Cardiac septum (tissue), 1 donor: ENCODE measurements around the gene SDCBP2. TPM values are rescaled to one million over a fixed set of nuclear protein-coding genes. Genes with fewer than 3 reads are reported as not detected.

Source experiments
- DNase-seq: peaks from one replicate; pipeline ENCODE4 v3.0.0-alpha.2; 2020; ENCODE audit warnings: low spot score
- intact Hi-C: fragments of 100-400 bp; cut with DNase I; formaldehyde crosslinking; loops from one replicate; pipeline ENCODE4 v1.14.0; 2022
- total RNA-seq: library from RNA; stranded (reverse); fragmentation: NEBNext Ultra II Directional; extraction: Animal tissue kit (Norgen Biotek cat#: 25700); gene quantifications from one replicate; pipeline ENCODE4 v1.2.1, GENCODE V29; 2021
- donor health status: DM: no; HTN: no; CAD: no.

The SDCBP2 gene
- total RNA-seq, 1 donor from 2014 or later: 2.7 TPM

DNA sequence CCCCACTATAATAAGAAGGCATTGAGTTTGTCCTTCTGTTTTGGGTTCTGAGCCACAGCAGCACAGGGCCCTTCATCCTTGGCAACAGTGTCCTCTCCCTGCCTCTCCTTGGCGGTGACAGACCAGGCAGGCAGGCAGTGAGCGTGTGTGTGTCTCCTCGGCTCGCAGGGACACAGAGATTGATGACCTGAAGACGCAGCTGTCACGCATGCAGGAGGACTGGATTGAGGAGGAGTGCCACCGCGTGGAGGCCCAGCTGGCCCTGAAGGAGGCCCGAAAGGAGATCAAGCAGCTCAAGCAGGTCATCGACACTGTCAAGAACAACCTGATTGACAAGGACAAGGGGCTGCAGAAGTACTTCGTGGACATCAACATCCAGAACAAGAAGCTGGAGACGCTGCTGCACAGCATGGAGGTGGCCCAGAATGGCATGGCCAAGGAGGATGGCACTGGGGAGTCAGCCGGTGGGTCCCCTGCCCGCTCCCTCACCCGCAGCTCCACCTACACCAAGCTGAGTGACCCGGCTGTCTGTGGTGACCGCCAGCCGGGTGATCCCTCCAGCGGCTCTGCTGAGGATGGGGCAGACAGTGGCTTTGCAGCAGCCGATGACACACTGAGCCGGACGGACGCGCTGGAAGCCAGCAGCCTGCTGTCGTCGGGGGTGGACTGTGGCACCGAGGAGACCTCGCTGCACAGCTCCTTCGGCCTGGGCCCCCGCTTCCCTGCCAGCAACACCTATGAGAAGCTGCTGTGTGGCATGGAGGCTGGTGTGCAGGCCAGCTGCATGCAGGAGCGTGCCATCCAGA is 24.0 kb downstream of the SDCBP2 start:
- intact Hi-C loops: no loop called here
- DNase-seq: no peak

DNA sequence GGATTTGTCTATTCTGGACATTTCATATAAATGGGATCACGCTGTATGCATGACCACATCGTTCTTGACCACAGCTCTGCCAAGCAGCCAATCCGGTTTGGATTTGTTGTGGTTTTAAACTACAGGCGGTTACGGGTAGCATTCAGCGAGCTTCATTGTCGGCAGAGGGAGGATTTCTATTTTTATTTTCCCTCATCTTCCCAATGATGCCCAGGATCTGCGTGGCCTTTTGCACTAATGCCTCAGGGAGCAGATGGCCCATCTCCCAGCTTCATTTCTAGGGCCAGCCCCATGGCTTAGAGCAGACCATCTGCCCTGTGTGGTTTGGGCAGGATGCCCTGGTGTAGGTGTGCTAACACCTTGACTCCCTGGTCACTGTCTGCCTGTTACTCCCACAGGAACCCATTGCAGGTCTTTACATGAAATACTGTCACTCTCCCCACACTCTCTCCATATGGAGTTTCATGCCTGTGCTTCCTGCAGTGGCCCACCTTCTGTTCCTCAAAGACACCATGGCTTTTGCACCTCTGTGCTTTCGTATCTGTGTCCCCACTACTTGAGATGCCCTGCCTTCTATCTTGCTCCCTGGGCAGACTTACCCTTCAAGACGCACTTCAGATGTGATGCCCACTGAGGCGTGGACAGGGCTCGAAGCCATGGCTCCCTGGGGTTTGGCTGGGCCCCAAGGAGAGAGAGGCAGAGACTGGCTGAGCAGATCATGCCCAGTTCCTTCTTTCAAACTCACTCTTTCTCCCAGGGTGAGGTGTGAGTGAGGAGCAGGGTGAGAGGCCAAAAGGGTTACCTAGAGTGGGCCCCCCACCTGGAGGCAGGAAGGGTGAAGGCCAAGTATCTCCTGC is 26.0 kb downstream of the SDCBP2 start:
- no peak for DNase-seq
- intact Hi-C loops: no loop called here

- no peak for DNase-seq
- intact Hi-C loops: no loop called here
Observed at GRCh38 chr20:1301031-1301529, 27.9 kb downstream of the SDCBP2 start.

DNA sequence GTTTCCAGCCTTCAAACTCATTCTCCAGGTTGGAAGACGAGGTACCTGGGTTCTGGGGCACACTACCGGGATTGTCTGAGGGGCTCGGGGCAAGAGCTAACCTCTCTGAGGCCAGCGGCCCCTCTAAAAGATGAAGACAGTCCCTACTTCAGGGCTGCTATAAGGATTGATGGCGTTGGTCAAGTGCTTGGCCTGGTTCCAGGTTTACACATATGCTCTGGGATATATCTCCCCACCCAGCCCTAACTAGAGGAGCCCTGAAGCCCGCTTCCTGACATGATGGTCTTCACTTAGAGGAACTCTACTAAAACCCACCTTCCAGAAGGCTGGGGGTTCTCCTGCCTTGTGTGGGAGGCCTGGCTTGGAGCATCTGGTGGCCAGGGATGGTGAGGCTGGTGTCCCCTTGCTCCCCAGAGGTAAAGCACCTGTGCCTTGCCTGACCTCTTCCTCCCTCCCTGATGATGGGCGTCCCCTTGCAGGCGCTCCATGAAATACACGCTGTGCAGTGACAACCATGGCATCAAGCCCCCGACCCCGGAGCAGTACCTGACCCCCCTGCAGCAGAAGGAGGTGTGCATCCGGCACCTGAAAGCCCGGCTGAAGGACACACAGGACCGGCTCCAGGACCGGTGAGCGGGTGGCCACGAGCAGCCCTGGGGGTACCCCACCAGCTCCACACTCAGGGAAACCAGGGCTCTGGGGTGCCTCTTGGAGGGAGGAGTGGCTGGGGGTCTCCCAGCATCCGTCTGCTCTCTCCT is 28.7 kb downstream of the SDCBP2 start:
- no peak for DNase-seq
- intact Hi-C loops: no loop called here

DNA sequence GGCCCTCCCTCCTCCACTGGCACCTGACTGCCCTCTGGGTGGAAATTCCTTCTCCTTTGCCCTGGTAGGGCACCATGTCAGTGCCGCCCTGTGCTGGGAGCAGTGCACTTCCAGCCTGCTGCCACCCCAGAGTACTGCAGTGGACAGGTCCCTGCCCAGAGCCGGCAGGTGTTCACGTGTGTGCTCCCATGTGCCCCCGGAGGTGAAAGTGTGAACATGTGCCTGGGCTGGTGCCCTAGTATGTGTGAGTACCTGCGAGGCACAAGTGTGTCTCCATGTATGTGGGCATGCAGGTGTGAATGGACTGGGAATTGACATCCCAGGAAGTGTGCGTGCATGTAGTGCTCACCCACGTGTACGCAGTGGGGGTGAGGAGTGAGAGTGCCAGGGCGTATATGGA is 29.4 kb downstream of the SDCBP2 start:
- DNase-seq: no peak

GRCh38 chr20:1298888-1299511 is 29.9 kb downstream of the SDCBP2 start:
- no peak for DNase-seq
- intact Hi-C loops: no loop called here

More for the DNA sequence above, 29.4 kb downstream of the SDCBP2 start:
- intact Hi-C loops: no loop called here

DNA sequence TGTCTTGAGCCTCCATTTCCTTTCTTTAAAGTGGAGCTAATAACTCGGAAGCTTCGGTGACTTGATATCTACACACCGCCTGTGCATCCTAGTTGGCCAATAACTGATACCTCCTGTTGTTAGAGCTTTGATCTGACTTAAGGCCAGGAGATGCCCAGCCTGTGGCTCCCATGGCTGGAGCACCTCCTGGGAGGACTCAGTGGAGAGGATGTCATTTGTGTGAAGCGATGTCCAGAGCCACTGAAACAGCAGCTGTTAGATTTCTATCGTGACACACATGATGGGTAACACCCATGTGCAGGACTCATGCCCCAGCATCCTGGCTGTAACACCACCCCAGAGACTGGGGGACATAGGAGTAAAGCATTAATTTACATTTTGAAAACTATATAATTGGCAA is 30.8 kb downstream of the SDCBP2 start:
- intact Hi-C loops: no loop called here
- DNase-seq: no peak

DNA sequence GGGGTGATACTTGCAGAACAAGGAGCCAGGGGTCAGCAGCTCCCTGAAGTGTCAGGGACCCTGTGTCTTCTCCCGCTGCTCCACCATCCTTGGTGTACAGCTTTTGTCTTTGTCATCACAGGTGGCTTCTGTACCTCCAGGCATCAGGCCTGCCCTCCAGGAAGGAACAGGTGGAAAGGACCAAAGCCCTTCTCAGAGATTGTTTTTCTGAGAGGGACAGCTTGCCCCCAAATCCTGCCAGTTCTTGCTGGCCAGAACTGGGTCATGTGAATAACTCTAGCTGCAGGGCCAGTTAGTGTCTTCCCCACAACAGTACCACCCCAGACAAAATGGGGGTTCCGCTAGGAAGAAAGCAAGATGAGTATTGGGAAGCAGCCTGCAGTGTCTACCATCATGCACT is 31.5 kb downstream of the SDCBP2 start:
- intact Hi-C loops: no loop called here
- no peak for DNase-seq

GRCh38 chr20:1296922-1297321 is 32.0 kb downstream of the SDCBP2 start:
- intact Hi-C loops: no loop called here
- DNase-seq: no peak

DNA sequence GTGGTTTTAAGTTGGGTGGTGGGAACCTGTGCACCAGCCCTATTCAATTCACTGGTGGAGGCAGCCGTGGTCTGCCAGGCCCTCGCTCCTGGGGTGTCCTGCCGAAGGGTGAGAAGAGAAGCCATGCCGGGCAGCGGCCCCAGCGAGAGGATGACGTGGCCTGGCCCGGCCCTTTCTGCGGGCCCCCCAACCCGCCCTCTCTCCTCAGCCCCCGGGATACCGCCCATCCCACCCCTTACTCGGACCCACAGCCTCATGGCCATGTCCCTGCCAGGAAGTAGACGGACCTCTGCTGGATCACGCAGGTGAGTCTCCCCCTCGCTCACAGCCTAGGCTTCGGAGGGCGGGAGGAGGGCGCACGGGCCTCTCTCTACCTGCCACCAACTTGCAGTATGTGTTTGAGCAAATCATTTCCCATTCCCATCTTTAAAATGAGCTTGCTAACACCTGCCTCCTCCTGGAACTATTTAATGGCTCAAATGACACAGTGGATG is 32.8 kb downstream of the SDCBP2 start:
- intact Hi-C loops: no loop called here
- no peak for DNase-seq

DNA sequence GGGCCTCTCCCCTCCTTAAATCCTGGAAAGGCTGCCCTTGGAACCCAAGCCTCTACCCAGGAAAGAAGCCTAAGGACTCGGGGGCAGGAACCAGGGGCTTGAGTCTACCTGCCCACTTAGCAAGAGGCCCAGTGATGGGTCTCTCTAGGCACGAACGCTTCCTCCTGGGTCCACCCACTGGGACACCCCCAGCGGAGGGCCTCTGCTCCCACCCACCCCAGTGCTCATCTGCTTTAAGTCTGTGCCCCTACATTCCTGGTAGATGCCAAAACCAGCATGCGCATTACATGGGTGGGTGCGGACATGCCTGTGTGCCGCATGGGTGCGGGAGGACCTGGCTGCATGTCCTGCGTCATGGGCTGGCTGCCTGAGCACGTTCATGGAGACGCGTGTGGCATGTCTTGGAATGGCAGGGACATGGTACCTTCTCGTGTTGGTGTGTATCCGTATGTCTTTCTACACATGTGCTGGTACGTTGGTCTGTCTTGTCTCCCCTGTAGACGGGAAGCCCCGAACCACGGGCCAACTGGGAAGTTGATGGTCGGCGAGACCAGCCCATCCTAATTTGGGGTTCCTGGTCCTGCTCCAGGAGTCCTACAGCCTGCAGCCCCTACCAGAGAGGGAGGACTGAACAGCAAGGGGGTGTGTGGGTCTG is 33.5 kb downstream of the SDCBP2 start:
- DNase-seq: peak; percentile 14
- intact Hi-C loops: no loop called here

- intact Hi-C loops: no loop called here
- peak; percentile 60 for DNase-seq
Observed at GRCh38 chr20:1294497-1294896, 34.4 kb downstream of the SDCBP2 start.

- peak; percentile 57 for DNase-seq
- intact Hi-C loops: no loop called here
Observed at GRCh38 chr20:1293641-1294379, 35.1 kb downstream of the SDCBP2 start.

- DNase-seq: peak; percentile 24
- intact Hi-C loops: no loop called here
Observed at GRCh38 chr20:1292620-1293019, 36.3 kb downstream of the SDCBP2 start.

DNA sequence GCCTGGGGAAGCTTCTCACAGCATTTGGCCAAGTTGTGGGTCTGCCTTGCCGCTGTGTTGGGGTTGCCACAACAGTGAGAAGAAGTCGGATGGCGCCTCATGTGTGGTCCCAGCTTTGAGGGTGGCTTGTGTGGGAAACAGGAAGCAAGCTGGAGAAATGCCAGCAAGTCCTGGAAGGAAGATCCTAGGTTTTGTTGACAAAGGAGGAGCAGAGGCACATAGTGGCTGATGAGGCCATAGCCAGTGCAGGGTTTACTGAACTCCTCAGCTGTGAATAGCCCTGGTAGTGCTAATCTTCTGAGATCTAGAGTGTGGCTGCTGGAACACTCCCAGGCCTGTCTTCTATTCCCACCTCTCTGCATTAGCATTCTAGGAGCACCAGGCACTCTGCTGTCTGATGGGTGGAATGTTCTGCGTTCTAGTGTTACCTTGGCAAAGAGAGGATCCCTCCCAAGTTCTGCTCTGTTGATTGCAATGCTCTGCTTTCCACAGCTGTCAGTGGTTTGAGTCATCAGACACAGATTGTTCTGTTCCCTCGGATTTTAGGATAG is 37.7 kb downstream of the SDCBP2 start:
- DNase-seq: peak; percentile 50
- intact Hi-C loops: no loop called here

DNA sequence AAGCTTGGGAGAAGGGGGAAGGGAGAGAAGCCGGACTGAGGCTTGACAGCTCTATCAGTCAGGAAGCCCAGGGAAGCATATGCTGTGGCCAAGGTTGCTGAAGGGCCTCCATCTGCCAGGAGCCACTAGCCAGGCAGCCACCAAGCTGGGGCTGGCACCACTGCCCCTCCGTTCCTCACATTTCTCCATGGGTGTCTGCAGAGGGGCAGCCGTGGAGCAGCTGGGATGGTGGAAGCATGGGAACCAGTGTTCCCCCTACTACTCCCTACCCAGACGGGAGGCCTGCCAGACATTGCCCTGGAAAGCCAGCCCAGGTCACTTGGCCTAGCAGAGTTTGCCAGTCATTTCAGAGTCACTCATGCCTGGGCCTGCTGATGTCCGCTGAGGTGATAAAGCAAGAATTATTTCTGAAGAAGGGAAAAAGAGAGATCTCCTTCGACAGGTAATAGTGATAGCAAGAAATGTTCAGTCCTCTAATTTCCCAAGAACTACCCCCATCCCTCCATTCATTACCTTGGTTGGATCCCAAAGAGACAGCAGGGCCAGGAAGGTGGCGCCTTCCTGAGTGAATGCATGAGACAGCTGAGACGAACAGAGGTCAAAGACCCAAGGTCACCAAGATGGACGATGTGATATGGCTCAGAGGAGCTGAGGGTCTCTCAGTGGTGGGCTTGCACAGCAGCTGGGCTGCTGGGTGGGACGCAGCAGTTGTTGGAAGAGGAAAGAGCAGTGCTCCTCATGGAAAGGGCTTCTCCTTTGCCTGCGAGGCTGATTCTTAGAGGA is 41.0 kb downstream of the SDCBP2 start:
- peak; percentile 69 for DNase-seq
- intact Hi-C loops: no loop called here

DNA sequence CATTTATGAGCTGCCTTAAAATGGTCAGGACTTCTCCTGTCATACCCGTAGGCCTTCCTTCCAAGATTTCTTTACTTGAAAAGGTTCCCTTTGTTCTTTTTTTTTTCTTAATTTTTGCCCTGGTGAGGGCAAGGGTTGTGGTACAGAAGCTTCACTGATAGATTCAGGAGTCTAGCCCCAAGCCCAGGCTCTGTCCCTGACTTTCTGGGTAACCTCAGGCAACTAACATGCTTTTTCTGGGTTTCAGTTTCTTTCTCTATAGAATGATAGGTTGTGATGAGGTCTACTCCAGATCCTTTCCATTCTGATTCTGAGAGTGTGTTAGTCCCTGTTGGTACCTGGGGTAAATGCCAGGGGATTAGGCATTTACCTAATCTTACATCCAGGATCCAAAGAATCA is 41.6 kb downstream of the SDCBP2 start:
- intact Hi-C loops: no loop called here
- no peak for DNase-seq
